HepG2 (cell line): ENCODE results near the gene C2orf81. TPM values are rescaled to one million over a fixed set of nuclear protein-coding genes. Genes with fewer than 3 reads are reported as not detected.
A peak's percentile ranks its signal among the peaks of the same experiment; 100 is the strongest.

ENCODE experiments used
- ASH2L ChIP-seq: fragments of 300-600, 200-600 bp; sonication (generic); IDR thresholded peaks from 2 replicates; pipeline ENCODE4 v1.7.0; 2017; ENCODE audit warnings: low read depth, mild to moderate bottlenecking, moderate library complexity, mixed read lengths, low read length; ENCODE audit not compliant: insufficient read length
- CTCF ChIP-seq: sonication (generic); formaldehyde crosslinking; IDR thresholded peaks from 2 replicates; pipeline ENCODE4 v1.5.0; 2020; ENCODE audit warnings: mild to moderate bottlenecking, missing genetic modification reagents, moderate library complexity
- DR1 ChIP-seq: sonication (generic); formaldehyde crosslinking; IDR thresholded peaks from 2 replicates; pipeline ENCODE4 v1.8.0; 2021; ENCODE audit warnings: mild to moderate bottlenecking, missing genetic modification reagents, inconsistent platforms
- KAT7 ChIP-seq: IDR thresholded peaks from 2 replicates; pipeline ENCODE4 v1.6.1; 2018; ENCODE audit warnings: borderline replicate concordance, missing compliant biosample characterization
- MAFF ChIP-seq: IDR thresholded peaks from 2 replicates; pipeline ENCODE4 v1.6.1; 2011; ENCODE audit warnings: low read depth, low read length, improper control_type of control experiment
- ONECUT2 ChIP-seq: sonication (generic); formaldehyde crosslinking; IDR thresholded peaks from 2 replicates; pipeline ENCODE4 v1.4.0; 2020; ENCODE audit warnings: missing genetic modification reagents
- SUZ12 ChIP-seq: fragments of 150-350 bp; IDR thresholded peaks from 2 replicates; pipeline ENCODE4 v1.6.1; 2014; ENCODE audit warnings: low read depth, low read length
- THRA ChIP-seq: sonication (generic); formaldehyde crosslinking; IDR thresholded peaks from 2 replicates; pipeline ENCODE4 v1.4.0; 2020; ENCODE audit warnings: missing genetic modification reagents, borderline replicate concordance
- THYN1 ChIP-seq: sonication (generic); formaldehyde crosslinking; IDR thresholded peaks from 2 replicates; pipeline ENCODE4 v1.8.1; 2023; ENCODE audit warnings: low read depth, mild to moderate bottlenecking, moderate library complexity, missing genetic modification reagents, borderline replicate concordance
- ZBTB8A ChIP-seq: sonication (generic); formaldehyde crosslinking; IDR thresholded peaks from 2 replicates; pipeline ENCODE4 v1.4.0; 2020; ENCODE audit warnings: mild to moderate bottlenecking, low read depth, missing genetic modification reagents, borderline replicate concordance
- ZNF543 ChIP-seq: sonication (generic); formaldehyde crosslinking; IDR thresholded peaks from 2 replicates; pipeline ENCODE4 v1.4.0; 2020; ENCODE audit warnings: mild to moderate bottlenecking, missing genetic modification reagents
- ZNF652 ChIP-seq: IDR thresholded peaks from 2 replicates; pipeline ENCODE4 v1.6.1; 2016; ENCODE audit warnings: low read depth, borderline replicate concordance
- polyA plus RNA-seq, 8 experiments: library from polyadenylated mRNA; depleted of rRNA in 3 of 8; stranded (reverse) in 7 of 8; unstranded in 1 of 8; fragments of >200 nt; fragmentation: Illumina TruSeq in 4 of 8; extraction: Trizol in 4 of 8; gene quantifications; 2 replicates each; pipeline versions ENCODE4 v1.2.1 to v1.2.3, GENCODE V29; 2011 to 2016; ENCODE audit warnings: low read depth in 4 of 8, missing spikeins in 1 of 8, mixed read lengths in 1 of 8; ENCODE audit not compliant: insufficient read depth in 1 of 8
- total RNA-seq, 5 experiments: library from RNA; depleted of rRNA; stranded (reverse); fragments of >200 nt; fragmentation: Illumina TruSeq; extraction: Trizol; gene quantifications; 2 replicates each; pipeline ENCODE4 v1.2.3, GENCODE V29; 2016; ENCODE audit warnings: low read depth in 1 of 5
- TF ChIP-seq, protein P1 (sequence below): sonication (generic); formaldehyde crosslinking; IDR thresholded peaks from 2 replicates; pipeline ENCODE4 v1.4.0; 2020; ENCODE audit warnings: missing genetic modification reagents, mild to moderate bottlenecking, borderline replicate concordance
- TF ChIP-seq, protein P2 (sequence below): sonication (generic); formaldehyde crosslinking; IDR thresholded peaks from 2 replicates; pipeline ENCODE4 v1.4.0; 2020; ENCODE audit warnings: missing genetic modification reagents, borderline replicate concordance
- TF ChIP-seq, protein P3 (sequence below): IDR thresholded peaks from 2 replicates; pipeline ENCODE4 v1.6.1; 2016; ENCODE audit warnings: missing compliant biosample characterization, missing genetic modification reagents, borderline replicate concordance

The C2orf81 gene
- total and polyA plus RNA-seq, 2 of the 13 experiments (the other 11 are each of a cell fraction or from before 2014, with no cell fraction given): 0.15 to 0.17 TPM

DNA sequence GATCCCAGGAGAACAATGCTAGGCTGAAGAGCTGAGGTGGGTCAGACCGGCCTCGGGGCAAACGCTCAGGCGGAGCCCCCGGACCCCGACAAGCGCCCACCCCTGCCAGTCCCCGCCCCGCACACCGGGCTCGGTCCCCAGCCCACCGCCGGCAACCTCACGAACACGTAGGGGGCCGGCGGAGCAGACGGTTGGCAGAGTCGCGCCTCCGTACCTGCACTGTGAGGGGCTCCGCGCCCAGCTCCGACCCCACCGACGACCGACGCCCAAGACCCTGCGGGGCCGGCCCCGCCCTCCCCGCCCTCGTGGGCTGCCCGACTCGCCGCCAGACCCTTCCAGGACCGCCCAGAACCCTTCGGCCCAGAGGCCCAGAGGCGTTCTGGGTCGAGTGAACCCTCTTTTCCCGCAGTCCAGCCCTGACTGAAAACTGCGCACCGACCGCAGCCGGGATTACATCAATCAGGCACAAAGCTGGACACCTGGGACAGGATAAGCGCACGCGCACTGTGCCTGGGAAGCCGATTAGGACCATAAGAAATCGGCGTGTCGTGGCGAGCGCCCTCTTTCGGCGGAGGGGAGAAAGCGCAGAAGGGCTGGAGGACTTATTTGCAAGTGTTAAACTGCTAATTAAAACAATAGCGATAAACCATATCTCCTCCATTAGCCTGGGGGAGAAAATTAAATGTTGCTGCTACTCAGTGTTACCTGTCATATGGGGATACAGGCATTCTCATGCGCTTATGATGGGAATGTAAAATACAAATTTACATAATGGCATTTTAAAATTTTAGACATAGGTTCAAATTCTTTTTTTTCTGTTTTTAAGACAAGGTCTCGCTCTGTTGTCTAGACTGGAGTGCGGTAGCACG is 29.6 kb downstream of the C2orf81 start (continued):
- TF ChIP-seq, protein P1, sequence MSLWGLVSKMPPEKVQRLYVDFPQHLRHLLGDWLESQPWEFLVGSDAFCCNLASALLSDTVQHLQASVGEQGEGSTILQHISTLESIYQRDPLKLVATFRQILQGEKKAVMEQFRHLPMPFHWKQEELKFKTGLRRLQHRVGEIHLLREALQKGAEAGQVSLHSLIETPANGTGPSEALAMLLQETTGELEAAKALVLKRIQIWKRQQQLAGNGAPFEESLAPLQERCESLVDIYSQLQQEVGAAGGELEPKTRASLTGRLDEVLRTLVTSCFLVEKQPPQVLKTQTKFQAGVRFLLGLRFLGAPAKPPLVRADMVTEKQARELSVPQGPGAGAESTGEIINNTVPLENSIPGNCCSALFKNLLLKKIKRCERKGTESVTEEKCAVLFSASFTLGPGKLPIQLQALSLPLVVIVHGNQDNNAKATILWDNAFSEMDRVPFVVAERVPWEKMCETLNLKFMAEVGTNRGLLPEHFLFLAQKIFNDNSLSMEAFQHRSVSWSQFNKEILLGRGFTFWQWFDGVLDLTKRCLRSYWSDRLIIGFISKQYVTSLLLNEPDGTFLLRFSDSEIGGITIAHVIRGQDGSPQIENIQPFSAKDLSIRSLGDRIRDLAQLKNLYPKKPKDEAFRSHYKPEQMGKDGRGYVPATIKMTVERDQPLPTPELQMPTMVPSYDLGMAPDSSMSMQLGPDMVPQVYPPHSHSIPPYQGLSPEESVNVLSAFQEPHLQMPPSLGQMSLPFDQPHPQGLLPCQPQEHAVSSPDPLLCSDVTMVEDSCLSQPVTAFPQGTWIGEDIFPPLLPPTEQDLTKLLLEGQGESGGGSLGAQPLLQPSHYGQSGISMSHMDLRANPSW (CRISPR knock-in tag): 0 out of 2 replicates have a peak, but pooled peaks have one; percentile 74
- TF ChIP-seq ONECUT2 (CRISPR knock-in tag) (0 out of 2 replicates have a peak, but pooled peaks have one; percentile 2), THYN1 (CRISPR knock-in tag) (0 out of 2 replicates have a peak, but pooled peaks have one; percentile 35), CTCF (CRISPR knock-in tag) (peak; percentile 98), DR1 (CRISPR knock-in tag) (peak; percentile 57), SUZ12 (no peak), THRA (CRISPR knock-in tag) (peak; percentile 71; the same call in 1 of the 2 replicates), KAT7 (CRISPR knock-in tag) (peak; percentile 94), MAFF (no peak), ASH2L (peak; percentile 90), ZBTB8A (CRISPR knock-in tag) (no peak), ZNF652 (CRISPR knock-in tag) (no peak; the same call in 1 of the 2 replicates), ZNF543 (CRISPR knock-in tag) (no peak)
- TF ChIP-seq, protein P2, sequence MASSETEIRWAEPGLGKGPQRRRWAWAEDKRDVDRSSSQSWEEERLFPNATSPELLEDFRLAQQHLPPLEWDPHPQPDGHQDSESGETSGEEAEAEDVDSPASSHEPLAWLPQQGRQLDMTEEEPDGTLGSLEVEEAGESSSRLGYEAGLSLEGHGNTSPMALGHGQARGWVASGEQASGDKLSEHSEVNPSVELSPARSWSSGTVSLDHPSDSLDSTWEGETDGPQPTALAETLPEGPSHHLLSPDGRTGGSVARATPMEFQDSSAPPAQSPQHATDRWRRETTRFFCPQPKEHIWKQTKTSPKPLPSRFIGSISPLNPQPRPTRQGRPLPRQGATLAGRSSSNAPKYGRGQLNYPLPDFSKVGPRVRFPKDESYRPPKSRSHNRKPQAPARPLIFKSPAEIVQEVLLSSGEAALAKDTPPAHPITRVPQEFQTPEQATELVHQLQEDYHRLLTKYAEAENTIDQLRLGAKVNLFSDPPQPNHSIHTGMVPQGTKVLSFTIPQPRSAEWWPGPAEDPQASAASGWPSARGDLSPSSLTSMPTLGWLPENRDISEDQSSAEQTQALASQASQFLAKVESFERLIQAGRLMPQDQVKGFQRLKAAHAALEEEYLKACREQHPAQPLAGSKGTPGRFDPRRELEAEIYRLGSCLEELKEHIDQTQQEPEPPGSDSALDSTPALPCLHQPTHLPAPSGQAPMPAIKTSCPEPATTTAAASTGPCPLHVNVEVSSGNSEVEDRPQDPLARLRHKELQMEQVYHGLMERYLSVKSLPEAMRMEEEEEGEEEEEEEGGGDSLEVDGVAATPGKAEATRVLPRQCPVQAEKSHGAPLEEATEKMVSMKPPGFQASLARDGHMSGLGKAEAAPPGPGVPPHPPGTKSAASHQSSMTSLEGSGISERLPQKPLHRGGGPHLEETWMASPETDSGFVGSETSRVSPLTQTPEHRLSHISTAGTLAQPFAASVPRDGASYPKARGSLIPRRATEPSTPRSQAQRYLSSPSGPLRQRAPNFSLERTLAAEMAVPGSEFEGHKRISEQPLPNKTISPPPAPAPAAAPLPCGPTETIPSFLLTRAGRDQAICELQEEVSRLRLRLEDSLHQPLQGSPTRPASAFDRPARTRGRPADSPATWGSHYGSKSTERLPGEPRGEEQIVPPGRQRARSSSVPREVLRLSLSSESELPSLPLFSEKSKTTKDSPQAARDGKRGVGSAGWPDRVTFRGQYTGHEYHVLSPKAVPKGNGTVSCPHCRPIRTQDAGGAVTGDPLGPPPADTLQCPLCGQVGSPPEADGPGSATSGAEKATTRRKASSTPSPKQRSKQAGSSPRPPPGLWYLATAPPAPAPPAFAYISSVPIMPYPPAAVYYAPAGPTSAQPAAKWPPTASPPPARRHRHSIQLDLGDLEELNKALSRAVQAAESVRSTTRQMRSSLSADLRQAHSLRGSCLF (CRISPR knock-in tag): no peak
- TF ChIP-seq, protein P3, sequence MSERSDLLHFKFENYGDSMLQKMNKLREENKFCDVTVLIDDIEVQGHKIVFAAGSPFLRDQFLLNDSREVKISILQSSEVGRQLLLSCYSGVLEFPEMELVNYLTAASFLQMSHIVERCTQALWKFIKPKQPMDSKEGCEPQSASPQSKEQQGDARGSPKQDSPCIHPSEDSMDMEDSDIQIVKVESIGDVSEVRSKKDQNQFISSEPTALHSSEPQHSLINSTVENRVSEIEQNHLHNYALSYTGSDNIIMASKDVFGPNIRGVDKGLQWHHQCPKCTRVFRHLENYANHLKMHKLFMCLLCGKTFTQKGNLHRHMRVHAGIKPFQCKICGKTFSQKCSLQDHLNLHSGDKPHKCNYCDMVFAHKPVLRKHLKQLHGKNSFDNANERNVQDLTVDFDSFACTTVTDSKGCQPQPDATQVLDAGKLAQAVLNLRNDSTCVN (CRISPR knock-in tag): 0 out of 2 replicates have a peak, but pooled peaks have one; percentile 41
